ENCODE data around the gene OR52N4.

The OR52N4 gene

DNA sequence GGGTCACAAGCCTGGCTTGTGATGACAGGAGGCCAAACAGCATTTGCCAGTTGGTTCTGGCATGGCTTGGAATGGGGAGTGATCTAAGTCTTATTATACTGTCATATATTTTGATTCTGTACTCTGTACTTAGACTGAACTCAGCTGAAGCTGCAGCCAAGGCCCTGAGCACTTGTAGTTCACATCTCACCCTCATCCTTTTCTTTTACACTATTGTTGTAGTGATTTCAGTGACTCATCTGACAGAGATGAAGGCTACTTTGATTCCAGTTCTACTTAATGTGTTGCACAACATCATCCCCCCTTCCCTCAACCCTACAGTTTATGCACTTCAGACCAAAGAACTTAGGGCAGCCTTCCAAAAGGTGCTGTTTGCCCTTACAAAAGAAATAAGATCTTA is 17.0 kb upstream of the OR52N4 start:
- Histone ChIP-seq H3K27ac (ENCODE audit: insufficient read depth, low read depth, low read length, poor library complexity, severe bottlenecking) (no peak overlapping the region), H3K4me3 (ENCODE audit: insufficient read depth, low read depth, low read length) (no peak overlapping the region), H3K36me3 (ENCODE audit: control insufficient read depth, insufficient read depth, low read length) (no peaks in the 10 kb centered on the region), H3K9me3 (ENCODE audit: control insufficient read depth, low read length) (no peaks in the 10 kb centered on the region), H3K4me1 (ENCODE audit: control insufficient read depth, insufficient read depth, low read length) (peaks cover 4% of the 10 kb centered on the region), H3K27me3 (ENCODE audit: control insufficient read depth, insufficient read depth, low read length, poor library complexity, severe bottlenecking) (no peaks in the 10 kb centered on the region)

DNA sequence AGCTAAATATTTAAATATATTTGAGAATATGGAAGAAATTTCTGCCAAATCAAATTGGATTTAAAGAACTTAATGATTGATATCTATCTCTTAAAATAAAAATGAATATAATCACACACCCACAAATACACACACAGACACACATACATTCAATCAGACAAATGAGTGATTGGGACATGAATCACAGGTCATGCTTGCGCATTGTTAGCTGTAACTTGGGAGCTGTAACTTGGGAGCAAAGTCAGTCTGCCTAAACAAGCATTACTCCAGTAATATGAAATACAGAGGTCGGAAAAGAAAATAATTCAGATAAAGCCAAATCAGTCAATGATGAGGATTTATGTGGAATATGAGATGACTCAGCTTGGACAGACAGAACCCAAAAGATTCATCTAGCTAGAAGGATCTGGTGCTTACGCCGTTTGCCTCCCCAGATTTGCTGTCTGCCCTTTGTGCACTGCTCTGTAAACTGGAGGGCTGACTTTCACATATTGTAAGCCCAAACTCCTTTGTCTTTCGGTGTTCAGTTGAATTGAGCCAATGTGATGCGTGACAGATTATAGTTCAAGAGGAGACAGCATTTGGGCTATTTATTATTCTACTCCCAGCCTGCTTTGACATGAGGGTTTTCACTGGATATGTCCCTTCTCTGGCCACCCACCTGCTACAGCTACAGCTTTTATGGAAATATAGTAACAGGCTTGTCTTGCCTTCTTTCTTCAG is 16.2 kb upstream of the OR52N4 start:
- 89 to 90% methylated on average over 6 of the region's 6 CpGs for WGBS, 2 experiments
- Histone ChIP-seq H3K36me3 (ENCODE audit: control insufficient read depth, insufficient read depth, low read length) (no peaks in the 10 kb centered on the region), H3K9me3 (ENCODE audit: control insufficient read depth, low read length) (no peaks in the 10 kb centered on the region), H3K27ac (ENCODE audit: insufficient read depth, low read depth, low read length, poor library complexity, severe bottlenecking) (no peak overlapping the region), H3K4me1 (ENCODE audit: control insufficient read depth, insufficient read depth, low read length) (peaks cover 4% of the 10 kb centered on the region), H3K4me3 (ENCODE audit: insufficient read depth, low read depth, low read length) (no peak overlapping the region), H3K27me3 (ENCODE audit: control insufficient read depth, insufficient read depth, low read length, poor library complexity, severe bottlenecking) (no peaks in the 10 kb centered on the region)

DNA sequence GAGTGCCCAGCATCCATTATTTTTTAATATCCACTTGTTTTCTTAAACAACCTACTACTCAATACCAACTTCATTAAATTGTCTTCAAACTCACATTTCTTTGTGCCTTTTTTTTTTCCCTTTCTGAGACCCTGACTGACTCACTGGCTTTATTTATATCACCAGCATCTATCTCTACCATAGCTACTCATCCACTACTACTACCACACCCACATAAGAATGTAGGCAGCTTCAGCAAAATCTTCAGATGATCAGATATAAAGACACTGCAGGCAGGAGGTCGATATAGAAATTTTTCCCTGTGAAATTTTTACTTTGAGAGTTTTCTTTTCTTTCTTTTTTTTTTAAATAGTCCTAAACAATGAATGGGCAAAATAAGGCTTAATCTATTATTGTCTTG is 15.6 kb upstream of the OR52N4 start:
- peaks cover 4% of the 10 kb centered on the region for H3K4me1 ChIP-seq (ENCODE audit: control insufficient read depth, insufficient read depth, low read length)
- no peaks in the 10 kb centered on the region for H3K27me3 ChIP-seq (ENCODE audit: control insufficient read depth, insufficient read depth, low read length, poor library complexity, severe bottlenecking)
- no peaks in the 10 kb centered on the region for H3K9me3 ChIP-seq (ENCODE audit: control insufficient read depth, low read length)
- H3K27ac ChIP-seq (ENCODE audit: insufficient read depth, low read depth, low read length, poor library complexity, severe bottlenecking) = no peak overlapping the region
- no peaks in the 10 kb centered on the region for H3K36me3 ChIP-seq (ENCODE audit: control insufficient read depth, insufficient read depth, low read length)
- no peak overlapping the region for H3K4me3 ChIP-seq (ENCODE audit: insufficient read depth, low read depth, low read length)
- WGBS, 2 experiments = 100% methylated on average over 1 of the region's 1 CpG; no CpG with 5 or more reads in 1 of the 2 experiments

DNA sequence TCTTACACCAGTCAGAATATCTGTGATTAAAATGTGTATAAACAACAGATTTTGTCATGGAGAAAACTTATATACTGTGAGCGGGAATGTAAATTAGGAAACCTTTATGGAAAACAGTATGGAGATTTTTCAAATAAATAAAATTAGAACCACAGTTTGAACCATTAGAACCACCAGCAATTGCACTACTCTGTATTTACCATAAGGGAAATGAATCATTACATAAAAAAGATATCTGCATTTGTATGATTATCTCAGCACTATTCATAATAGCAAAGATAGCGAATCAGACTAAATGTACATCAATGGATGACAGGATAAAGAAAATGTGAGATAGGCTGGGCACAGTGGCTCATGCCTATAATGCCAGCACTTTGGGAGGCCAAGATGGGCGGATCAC is 7.4 kb upstream of the OR52N4 start:
- Histone ChIP-seq H3K9me3 (ENCODE audit: control insufficient read depth, low read length) (no peaks in the 10 kb centered on the region), H3K4me1 (ENCODE audit: control insufficient read depth, insufficient read depth, low read length) (no peaks in the 10 kb centered on the region), H3K4me3 (ENCODE audit: insufficient read depth, low read depth, low read length) (no peak overlapping the region), H3K27ac (ENCODE audit: insufficient read depth, low read depth, low read length, poor library complexity, severe bottlenecking) (no peak overlapping the region), H3K27me3 (ENCODE audit: control insufficient read depth, insufficient read depth, low read length, poor library complexity, severe bottlenecking) (no peaks in the 10 kb centered on the region), H3K36me3 (ENCODE audit: control insufficient read depth, insufficient read depth, low read length) (no peaks in the 10 kb centered on the region)
- WGBS, 2 experiments = 89 to 100% methylated on average over 2 of the region's 3 CpGs

DNA sequence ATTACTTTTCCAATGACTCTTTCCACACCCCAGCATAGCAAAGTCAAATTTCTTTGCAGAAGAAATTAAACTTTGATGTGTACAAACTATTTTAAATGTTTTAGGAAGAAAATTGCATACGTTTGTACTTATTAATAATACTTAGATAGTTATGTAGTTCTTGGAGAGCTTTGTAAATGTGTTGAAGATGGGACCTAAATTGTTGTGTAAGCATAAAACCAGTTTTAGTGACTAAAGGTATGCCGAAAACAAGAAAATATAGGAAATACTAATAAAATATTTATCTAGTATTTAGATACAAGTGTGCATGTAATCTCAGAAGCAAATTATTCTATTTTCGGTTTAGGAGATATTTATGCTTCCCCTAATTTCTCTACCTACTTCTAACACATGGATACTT is 4.2 kb upstream of the OR52N4 start:
- no peaks in the 10 kb centered on the region for H3K36me3 ChIP-seq (ENCODE audit: control insufficient read depth, insufficient read depth, low read length)
- no peak overlapping the region for H3K4me3 ChIP-seq (ENCODE audit: insufficient read depth, low read depth, low read length)
- H3K9me3 ChIP-seq (ENCODE audit: control insufficient read depth, low read length) = no peaks in the 10 kb centered on the region
- no peak overlapping the region for H3K27ac ChIP-seq (ENCODE audit: insufficient read depth, low read depth, low read length, poor library complexity, severe bottlenecking)
- no peaks in the 10 kb centered on the region for H3K27me3 ChIP-seq (ENCODE audit: control insufficient read depth, insufficient read depth, low read length, poor library complexity, severe bottlenecking)
- H3K4me1 ChIP-seq (ENCODE audit: control insufficient read depth, insufficient read depth, low read length) = no peaks in the 10 kb centered on the region
- WGBS, 2 experiments = 77 to 100% methylated on average over 1 to 3 of the region's 3 CpGs

DNA sequence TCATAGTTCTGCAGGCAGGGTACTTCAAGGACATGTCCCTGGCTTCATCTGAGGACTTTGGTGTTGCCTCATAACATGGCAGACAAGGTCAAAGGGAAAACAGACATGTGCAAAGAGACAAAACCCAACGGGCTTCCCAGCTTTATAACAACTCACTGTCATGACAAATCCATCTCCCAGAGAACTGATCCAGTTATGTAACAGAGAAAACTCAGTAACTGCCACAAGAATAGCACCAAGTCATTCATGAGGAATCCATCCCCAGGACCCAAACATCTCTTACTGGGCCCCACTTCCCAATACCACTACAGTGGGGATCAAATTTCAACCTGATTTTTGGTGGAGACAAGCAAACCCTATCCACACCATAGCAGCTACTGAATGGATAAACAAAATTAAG is 13.0 kb downstream of the OR52N4 start:
- Histone ChIP-seq H3K4me1 (ENCODE audit: control insufficient read depth, insufficient read depth, low read length) (no peaks in the 10 kb centered on the region), H3K27ac (ENCODE audit: insufficient read depth, low read depth, low read length, poor library complexity, severe bottlenecking) (no peak overlapping the region)
- WGBS, 2 experiments = no CpG with 5 or more reads among the region's 1 CpG

DNA sequence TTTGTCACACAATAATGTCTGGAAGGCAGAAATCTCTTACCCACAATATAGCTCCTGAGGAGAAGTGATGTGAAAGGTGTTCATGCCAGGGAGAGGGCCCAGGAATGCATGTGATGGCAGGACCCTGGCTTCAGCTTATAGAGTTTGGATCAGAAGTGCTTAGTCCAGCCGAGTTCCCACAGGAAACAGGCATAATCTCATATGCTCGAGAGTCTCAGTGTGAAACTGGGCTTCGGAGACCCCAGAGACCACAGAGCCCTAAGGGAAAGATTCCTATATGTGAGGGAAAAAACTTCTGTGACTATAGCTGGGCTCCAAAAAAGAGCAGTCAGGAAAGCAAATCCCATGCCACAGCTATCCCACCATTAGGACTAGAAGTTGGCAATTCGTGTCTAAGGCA is 29.2 kb downstream of the OR52N4 start, which contains the start of gene OR52N5:
Gene OR52N5 (minus strand): TSS at position 101 of the 400 bp plus-strand sequence. CDS start 4,721 bp downstream, outside the sequence.
- Histone ChIP-seq H3K4me1 (ENCODE audit: control insufficient read depth, insufficient read depth, low read length) (no peaks in the 10 kb centered on the region), H3K27me3 (ENCODE audit: control insufficient read depth, insufficient read depth, low read length, poor library complexity, severe bottlenecking) (no peaks in the 10 kb centered on the region), H3K9me3 (ENCODE audit: control insufficient read depth, low read length) (no peaks in the 10 kb centered on the region), H3K36me3 (ENCODE audit: control insufficient read depth, insufficient read depth, low read length) (no peaks in the 10 kb centered on the region), H3K27ac (ENCODE audit: insufficient read depth, low read depth, low read length, poor library complexity, severe bottlenecking) (no peak within 1 kb of the TSS), H3K4me3 (ENCODE audit: insufficient read depth, low read depth, low read length) (no peak within 1 kb of the TSS)
- no CpG with 5 or more reads among the region's 4 CpGs for WGBS, 2 experiments

More for the DNA sequence above, 13.0 kb downstream of the OR52N4 start:
- H3K9me3 ChIP-seq (ENCODE audit: control insufficient read depth, low read length) = no peaks in the 10 kb centered on the region
- H3K36me3 ChIP-seq (ENCODE audit: control insufficient read depth, insufficient read depth, low read length) = no peaks in the 10 kb centered on the region
- no peak overlapping the region for H3K4me3 ChIP-seq (ENCODE audit: insufficient read depth, low read depth, low read length)
- H3K27me3 ChIP-seq (ENCODE audit: control insufficient read depth, insufficient read depth, low read length, poor library complexity, severe bottlenecking) = no peaks in the 10 kb centered on the region

DNA sequence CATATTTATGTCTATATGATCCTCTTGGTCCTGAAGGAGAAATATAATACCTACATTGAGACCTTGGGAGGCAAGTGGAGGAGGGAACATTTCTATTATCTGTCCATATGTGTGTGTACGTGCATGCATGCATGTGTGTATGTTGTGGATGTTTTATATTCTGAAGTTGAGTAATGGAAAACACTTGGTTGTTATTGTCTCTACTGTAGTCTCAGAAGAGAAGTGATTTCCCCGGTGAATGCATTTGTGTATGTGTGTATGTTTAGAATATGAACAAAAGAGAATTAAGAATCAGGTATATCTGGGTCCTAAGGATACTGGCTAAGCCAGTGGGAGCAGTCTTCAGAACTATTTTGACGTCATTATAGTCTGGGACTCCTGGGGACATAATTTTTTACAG is 37.1 kb downstream of the OR52N4 start, which contains the start of gene OR52N1:
Gene OR52N1 (minus strand): TSS at position 101 of the 400 bp plus-strand sequence. CDS start 2,449 bp downstream, outside the sequence.
- H3K36me3 ChIP-seq (ENCODE audit: control insufficient read depth, insufficient read depth, low read length) = no peaks in the 10 kb centered on the region
- H3K4me3 ChIP-seq (ENCODE audit: insufficient read depth, low read depth, low read length) = no peak within 1 kb of the TSS
- WGBS, 2 experiments = 86 to 90% methylated on average over 3 of the region's 3 CpGs
- H3K27ac ChIP-seq (ENCODE audit: insufficient read depth, low read depth, low read length, poor library complexity, severe bottlenecking) = no peak within 1 kb of the TSS
- H3K27me3 ChIP-seq (ENCODE audit: control insufficient read depth, insufficient read depth, low read length, poor library complexity, severe bottlenecking) = no peaks in the 10 kb centered on the region
- no peaks in the 10 kb centered on the region for H3K9me3 ChIP-seq (ENCODE audit: control insufficient read depth, low read length)
- no peaks in the 10 kb centered on the region for H3K4me1 ChIP-seq (ENCODE audit: control insufficient read depth, insufficient read depth, low read length)

DNA sequence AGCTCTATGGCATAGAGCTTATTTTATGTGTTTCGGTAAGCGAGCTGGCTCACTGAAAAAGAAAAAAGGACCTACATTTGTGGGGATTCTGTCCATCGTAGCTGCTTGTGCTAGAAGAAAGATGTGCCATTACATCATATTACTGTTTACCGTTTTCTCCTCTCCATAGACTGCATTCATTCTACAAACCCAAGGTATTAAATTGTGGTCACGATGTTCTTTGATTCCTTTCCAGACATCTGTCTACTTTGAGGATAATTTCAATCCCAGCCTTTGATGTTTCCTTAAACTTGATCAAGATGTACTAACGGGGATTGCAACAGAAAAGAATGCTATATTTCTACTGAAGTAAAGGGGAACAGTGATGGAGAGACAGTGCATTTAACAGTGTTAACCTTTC is 42.5 kb downstream of the OR52N4 start:
- Histone ChIP-seq H3K27ac (ENCODE audit: insufficient read depth, low read depth, low read length, poor library complexity, severe bottlenecking) (no peak overlapping the region), H3K9me3 (ENCODE audit: control insufficient read depth, low read length) (no peaks in the 10 kb centered on the region), H3K36me3 (ENCODE audit: control insufficient read depth, insufficient read depth, low read length) (no peaks in the 10 kb centered on the region), H3K4me3 (ENCODE audit: insufficient read depth, low read depth, low read length) (no peak overlapping the region), H3K27me3 (ENCODE audit: control insufficient read depth, insufficient read depth, low read length, poor library complexity, severe bottlenecking) (no peaks in the 10 kb centered on the region), H3K4me1 (ENCODE audit: control insufficient read depth, insufficient read depth, low read length) (no peaks in the 10 kb centered on the region)
- WGBS, 2 experiments = 95 to 100% methylated on average over 5 to 6 of the region's 6 CpGs

DNA sequence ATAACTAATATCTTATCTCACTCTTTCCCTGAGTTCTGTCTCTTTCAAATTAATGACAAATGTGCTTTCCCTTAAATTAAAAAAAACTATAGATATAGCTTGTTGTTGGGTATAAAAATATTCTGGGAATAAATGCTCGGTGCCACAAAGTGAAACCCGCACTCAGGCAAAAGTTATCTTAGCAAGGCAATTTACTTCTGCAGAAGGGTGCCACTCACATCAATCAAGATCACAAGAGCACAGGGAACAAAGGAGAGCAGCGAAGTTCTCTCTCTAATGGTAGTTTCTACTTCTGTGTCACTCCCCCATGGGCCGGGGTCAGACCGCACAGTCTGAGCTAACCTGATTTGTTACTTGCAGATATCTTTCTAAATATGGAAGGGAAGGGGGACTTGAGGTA is 49.9 kb downstream of the OR52N4 start:
- H3K36me3 ChIP-seq (ENCODE audit: control insufficient read depth, insufficient read depth, low read length) = no peaks in the 10 kb centered on the region
- H3K27ac ChIP-seq (ENCODE audit: insufficient read depth, low read depth, low read length, poor library complexity, severe bottlenecking) = no peak overlapping the region
- H3K4me3 ChIP-seq (ENCODE audit: insufficient read depth, low read depth, low read length) = no peak overlapping the region
- H3K4me1 ChIP-seq (ENCODE audit: control insufficient read depth, insufficient read depth, low read length) = no peaks in the 10 kb centered on the region
- no peaks in the 10 kb centered on the region for H3K9me3 ChIP-seq (ENCODE audit: control insufficient read depth, low read length)
- 75 to 78% methylated on average over 5 of the region's 5 CpGs for WGBS, 2 experiments
- H3K27me3 ChIP-seq (ENCODE audit: control insufficient read depth, insufficient read depth, low read length, poor library complexity, severe bottlenecking) = no peaks in the 10 kb centered on the region
